Astrocyte of the spinal cord (primary cell): Measurements from ENCODE around the gene NFIC.

ENCODE experiments used
- DNase-seq: peaks from one replicate; pipeline ENCODE4 v3.0.0; 2011; ENCODE audit warnings: low read depth, low spot score
- H3K4me3 ChIP-seq: 2 replicates; pipeline ENCODE4 v1.5.1; 2011; ENCODE audit warnings: low read depth, mild to moderate bottlenecking, low read length, moderate library complexity
- in situ Hi-C: cut with HindIII; loops from 2 replicates; pipeline ENCODE4 v1.10.0; 2017; ENCODE audit warnings: low sequenced_read_pairs
- TF ChIP-seq, protein P1 (sequence below): IDR thresholded peaks from 2 replicates; pipeline ENCODE4 v1.5.1; 2012; ENCODE audit warnings: low read depth, mild to moderate bottlenecking, low read length, inconsistent platforms

The NFIC gene

DNA sequence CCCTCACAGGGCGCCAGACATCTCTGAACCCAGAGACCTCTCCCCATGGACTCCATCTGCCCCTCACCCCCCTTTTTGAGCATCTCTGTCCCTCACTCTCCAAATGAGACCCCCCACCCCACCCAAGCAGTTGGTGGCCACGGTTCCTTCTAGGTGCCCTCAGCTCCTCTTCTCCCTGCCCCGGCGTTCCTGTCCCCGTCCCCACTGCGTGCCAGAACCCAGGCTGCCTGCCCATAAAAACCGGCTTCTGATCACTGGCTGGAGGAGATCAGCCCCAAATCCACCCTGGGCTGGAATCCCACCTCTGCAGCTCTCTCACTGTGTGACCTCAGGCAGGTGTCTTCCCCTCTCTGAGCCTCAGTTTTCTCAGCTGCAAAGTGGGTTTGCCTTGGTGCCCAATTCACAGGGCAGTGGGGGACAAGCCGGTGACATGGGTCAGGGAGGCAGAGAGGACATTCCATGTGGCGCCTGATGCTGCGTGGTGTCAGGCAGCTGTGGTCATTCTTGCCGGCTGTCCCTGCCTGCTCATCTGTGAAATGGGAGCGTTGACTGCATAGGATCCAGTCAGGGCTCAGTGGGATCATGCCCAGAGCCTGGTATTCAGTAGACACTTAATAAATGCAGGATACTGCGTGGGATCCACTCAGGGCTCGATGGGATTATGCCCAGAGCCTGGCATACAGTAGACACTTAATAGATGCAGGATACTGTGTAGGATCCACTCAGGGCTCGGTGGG is 88.4 kb downstream of the NFIC start:
- no peak for DNase-seq
- TF ChIP-seq, protein P1, sequence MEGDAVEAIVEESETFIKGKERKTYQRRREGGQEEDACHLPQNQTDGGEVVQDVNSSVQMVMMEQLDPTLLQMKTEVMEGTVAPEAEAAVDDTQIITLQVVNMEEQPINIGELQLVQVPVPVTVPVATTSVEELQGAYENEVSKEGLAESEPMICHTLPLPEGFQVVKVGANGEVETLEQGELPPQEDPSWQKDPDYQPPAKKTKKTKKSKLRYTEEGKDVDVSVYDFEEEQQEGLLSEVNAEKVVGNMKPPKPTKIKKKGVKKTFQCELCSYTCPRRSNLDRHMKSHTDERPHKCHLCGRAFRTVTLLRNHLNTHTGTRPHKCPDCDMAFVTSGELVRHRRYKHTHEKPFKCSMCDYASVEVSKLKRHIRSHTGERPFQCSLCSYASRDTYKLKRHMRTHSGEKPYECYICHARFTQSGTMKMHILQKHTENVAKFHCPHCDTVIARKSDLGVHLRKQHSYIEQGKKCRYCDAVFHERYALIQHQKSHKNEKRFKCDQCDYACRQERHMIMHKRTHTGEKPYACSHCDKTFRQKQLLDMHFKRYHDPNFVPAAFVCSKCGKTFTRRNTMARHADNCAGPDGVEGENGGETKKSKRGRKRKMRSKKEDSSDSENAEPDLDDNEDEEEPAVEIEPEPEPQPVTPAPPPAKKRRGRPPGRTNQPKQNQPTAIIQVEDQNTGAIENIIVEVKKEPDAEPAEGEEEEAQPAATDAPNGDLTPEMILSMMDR, result no peak
- in situ Hi-C loops, result no loop called here
- no peak overlapping the region for H3K4me3 ChIP-seq

GRCh38 chr19:3455393-3455955 is 89.1 kb downstream of the NFIC start:
- DNase-seq, result no peak
- H3K4me3 ChIP-seq, result no peak overlapping the region
- TF ChIP-seq, protein P1, result no peak
- in situ Hi-C loops, result no loop called here

DNA sequence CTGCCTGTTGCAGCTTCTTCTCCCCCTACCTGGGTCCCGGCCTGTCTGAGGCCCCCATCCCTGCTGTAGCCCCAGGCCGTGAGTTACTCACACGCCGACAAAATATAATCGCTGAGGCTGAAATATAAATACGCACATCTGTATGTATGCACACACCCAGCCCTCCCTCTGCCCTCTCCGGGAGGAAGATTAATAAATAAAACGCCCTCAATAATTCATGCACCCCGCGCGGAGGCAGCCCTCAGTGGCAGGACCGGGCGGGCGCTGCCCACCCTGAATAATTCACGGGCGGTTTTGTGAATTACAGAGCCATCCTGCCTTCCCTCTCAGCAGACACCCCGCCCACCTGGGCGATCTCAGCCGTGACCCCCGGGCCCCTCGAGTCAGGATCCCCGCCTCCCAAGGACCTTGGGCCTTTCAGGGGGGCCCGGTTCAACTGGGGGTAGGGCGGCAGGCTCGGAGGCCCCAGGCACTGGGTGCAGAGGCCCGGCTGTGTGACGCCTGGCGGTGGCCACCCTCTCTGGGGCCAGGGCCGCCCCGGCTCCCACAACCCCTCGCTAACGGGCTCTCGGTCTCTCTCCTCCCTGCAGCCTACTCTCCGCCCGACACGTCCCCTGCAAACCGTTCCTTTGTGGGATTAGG is 89.7 kb downstream of the NFIC start:
- TF ChIP-seq, protein P1, result no peak

GRCh38 chr19:3456925-3457527 is 90.6 kb downstream of the NFIC start:
- TF ChIP-seq, protein P1, result no peak
- H3K4me3 ChIP-seq, result no peak overlapping the region
- in situ Hi-C loops, result no loop called here
- no peak for DNase-seq

More for the DNA sequence above, 89.7 kb downstream of the NFIC start:
- H3K4me3 ChIP-seq, result no peak overlapping the region
- DNase-seq, result no peak
- in situ Hi-C loops, result no loop called here

- DNase-seq, result peak; percentile 56
- TF ChIP-seq, protein P1, result no peak
- in situ Hi-C loops, result no loop called here
- no peak overlapping the region for H3K4me3 ChIP-seq
Observed at GRCh38 chr19:3457528-3458228, 91.3 kb downstream of the NFIC start.
